Thoracic aorta (tissue), 2 donors: ENCODE data around the gene BLOC1S5. TPM values are rescaled to one million over a fixed set of nuclear protein-coding genes. Genes with fewer than 3 reads are reported as not detected.
"Not testable (repeated sequence)": the region's sequence is repeated elsewhere in the genome, so short reads cannot be mapped to it uniquely, and the experiment has no call there.

Source experiments
- ATAC-seq: fragments of 150-250 bp; one replicate; pipeline ENCODE4 v1.8.0; 2017; ENCODE audit warnings: low read depth; ENCODE audit not compliant: insufficient number of reproducible peaks, low FRiP score
- DNase-seq: peaks from one replicate; pipeline ENCODE4 v3.0.0-alpha.2; 2020; ENCODE audit warnings: low spot score
- H3K27ac ChIP-seq, 2 donors: fragments of 200-600 bp; sonication (generic); 1 replicate in 1 of 2; 2 replicates in 1 of 2; pipeline ENCODE4 v1.5.1; 2016; ENCODE audit warnings: mild to moderate bottlenecking in 2 of 2, moderate library complexity in 2 of 2
- H3K27me3 ChIP-seq: fragments of 200-600 bp; sonication (generic); replicated peaks from 2 replicates; pipeline ENCODE4 v1.6.0; 2016; ENCODE audit warnings: mild to moderate bottlenecking; ENCODE audit not compliant: insufficient read depth
- H3K36me3 ChIP-seq: fragments of 200-600 bp; sonication (generic); one replicate; pipeline ENCODE4 v1.5.1; 2016
- H3K4me1 ChIP-seq, 2 donors: fragments of 200-600 bp; sonication (generic); 1 replicate in 1 of 2; 2 replicates in 1 of 2; pipeline versions ENCODE4 v1.5.1 to v1.6.0; 2016; ENCODE audit warnings: low read depth in 2 of 2, mild to moderate bottlenecking in 1 of 2; ENCODE audit not compliant: control insufficient read depth in 1 of 2
- H3K4me3 ChIP-seq: fragments of 200-600 bp; sonication (generic); 2 replicates; pipeline ENCODE4 v1.5.1; 2016; ENCODE audit warnings: mild to moderate bottlenecking
- H3K9me3 ChIP-seq: fragments of 200-600 bp; sonication (generic); 2 replicates; pipeline ENCODE4 v1.5.1; 2016
- CTCF ChIP-seq: fragments of 200-600 bp; sonication (generic); IDR thresholded peaks from one replicate; pipeline ENCODE4 v1.5.1; 2019; ENCODE audit warnings: antibody characterized with exemption
- total RNA-seq, 2 donors: library from RNA; depleted of rRNA; stranded (reverse); fragments of >200 nt; gene quantifications; one replicate each; pipeline versions ENCODE4 v1.1.0 to v1.2.3, GENCODE V29; 2016

The BLOC1S5 gene
- total RNA-seq, 2 donors from 2014 or later: 9.1 to 12.6 TPM

GRCh38 chr6:8057793-8058192 is 6.4 kb downstream of the BLOC1S5 start:
- Histone ChIP-seq H3K4me1 (peaks cover 0 to 11% of the 10 kb centered on the region in 2 donors), H3K27me3 (no peaks in the 10 kb centered on the region), H3K27ac (no peak overlapping the region), H3K9me3 (no peaks in the 10 kb centered on the region), H3K36me3 (no peaks in the 10 kb centered on the region), H3K4me3 (no peak overlapping the region)
- DNase-seq (no peak), ATAC-seq (no peak)
- TF ChIP-seq CTCF: no peak

- Histone ChIP-seq H3K4me3 (no peak overlapping the region), H3K27ac (no peak overlapping the region), H3K36me3 (no peaks in the 10 kb centered on the region), H3K4me1 (peaks cover 0 to 11% of the 10 kb centered on the region in 2 donors), H3K9me3 (no peaks in the 10 kb centered on the region), H3K27me3 (no peaks in the 10 kb centered on the region)
- TF ChIP-seq CTCF: no peak
- no peak for ATAC-seq
- no peak for DNase-seq
Observed at GRCh38 chr6:8057263-8057662, 6.9 kb downstream of the BLOC1S5 start.

- ATAC-seq (no peak), DNase-seq (no peak)
- Histone ChIP-seq H3K4me1 (peaks cover 0 to 8% of the 10 kb centered on the region in 2 donors), H3K4me3 (no peak overlapping the region), H3K9me3 (no peaks in the 10 kb centered on the region), H3K36me3 (no peaks in the 10 kb centered on the region), H3K27me3 (no peaks in the 10 kb centered on the region), H3K27ac (no peak overlapping the region)
- TF ChIP-seq CTCF: no peak
Observed at GRCh38 chr6:8054276-8054675, 9.9 kb downstream of the BLOC1S5 start.

- no peak for ATAC-seq
- TF ChIP-seq CTCF: no peak
Observed at GRCh38 chr6:8047541-8048292, 16.5 kb downstream of the BLOC1S5 start.

GRCh38 chr6:8045769-8046168 is 18.4 kb downstream of the BLOC1S5 start:
- not testable (repeated sequence) for H3K4me3 ChIP-seq, DNase-seq, H3K4me1 ChIP-seq, H3K9me3 ChIP-seq, ATAC-seq, H3K27me3 ChIP-seq, H3K27ac ChIP-seq, H3K36me3 ChIP-seq

More at GRCh38 chr6:8047541-8048292, 16.5 kb downstream of the BLOC1S5 start:
- no peak overlapping the region for H3K4me3 ChIP-seq
- no peak overlapping the region for H3K27ac ChIP-seq
- peaks cover 4% of the 10 kb centered on the region for H3K36me3 ChIP-seq
- H3K27me3 ChIP-seq: no peaks in the 10 kb centered on the region
- no peaks in the 10 kb centered on the region for H3K9me3 ChIP-seq
- DNase-seq: no peak
- no peaks in the 10 kb centered on the region for H3K4me1 ChIP-seq

GRCh38 chr6:8043221-8043620 is 21.0 kb downstream of the BLOC1S5 start:
- DNase-seq (no peak), ATAC-seq (no peak)
- Histone ChIP-seq H3K27ac (no peak overlapping the region), H3K4me1 (no peaks in the 10 kb centered on the region), H3K9me3 (no peaks in the 10 kb centered on the region), H3K4me3 (no peak overlapping the region), H3K36me3 (peaks cover 8% of the 10 kb centered on the region), H3K27me3 (no peaks in the 10 kb centered on the region)
- no peak for TF ChIP-seq CTCF
